Neural progenitor cell (in vitro differentiated cells): ENCODE data around the gene FABP7. TPM values are rescaled to one million over a fixed set of nuclear protein-coding genes. Genes with fewer than 3 reads are reported as not detected.
A peak's percentile ranks its signal among the peaks of the same experiment; 100 is the strongest.

Source experiments
- DNase-seq: peaks from one replicate; pipeline ENCODE4 v3.0.0-alpha.2; 2016; ENCODE audit warnings: low spot score
- H2AFZ ChIP-seq: fragments of 200-600 bp; sonication (generic); replicated peaks from 2 replicates; pipeline ENCODE4 v1.6.1; 2016; ENCODE audit warnings: antibody characterized with exemption
- H3F3A ChIP-seq: fragments of 200-600 bp; sonication (generic); 2 replicates; pipeline ENCODE4 v1.6.1; 2016; ENCODE audit warnings: antibody characterized with exemption, low read depth
- H3K27ac ChIP-seq: fragments of 200-600 bp; sonication (generic); 2 replicates; pipeline ENCODE4 v1.5.1; 2016; ENCODE audit warnings: mild to moderate bottlenecking
- H3K27me3 ChIP-seq: fragments of 200-600 bp; sonication (generic); 2 replicates; pipeline ENCODE4 v1.6.1; 2016; ENCODE audit warnings: mild to moderate bottlenecking, moderate library complexity
- H3K36me3 ChIP-seq: fragments of 200-600 bp; sonication (generic); 2 replicates; pipeline ENCODE4 v1.5.1; 2016
- H3K4me1 ChIP-seq: fragments of 200-600 bp; sonication (generic); 2 replicates; pipeline ENCODE4 v1.6.1; 2016; ENCODE audit warnings: mixed run types
- H3K4me2 ChIP-seq: fragments of 200-600 bp; sonication (generic); 2 replicates; pipeline ENCODE4 v1.6.1; 2016
- H3K4me3 ChIP-seq: fragments of 200-600 bp; sonication (generic); 2 replicates; pipeline ENCODE4 v1.5.1; 2016
- H3K79me2 ChIP-seq: fragments of 200-600 bp; sonication (generic); 2 replicates; pipeline ENCODE4 v1.6.1; 2016; ENCODE audit warnings: low read depth
- H3K9ac ChIP-seq: fragments of 200-600 bp; sonication (generic); 2 replicates; pipeline ENCODE4 v1.6.1; 2016
- H3K9me3 ChIP-seq: fragments of 200-600 bp; sonication (generic); 2 replicates; pipeline ENCODE4 v1.5.1; 2016; ENCODE audit warnings: low read depth
- H4K20me1 ChIP-seq: fragments of 200-600 bp; sonication (generic); 2 replicates; pipeline ENCODE4 v1.6.1; 2016; ENCODE audit warnings: low read depth
- H3K27ac Mint-ChIP-seq: 3 replicates; pipeline ENCODE4 v1.8.0; 2021; ENCODE audit warnings: mixed read lengths
- H3K27me3 Mint-ChIP-seq: 2 replicates; pipeline ENCODE4 v1.8.0; 2022; ENCODE audit warnings: low read depth, mild to moderate bottlenecking, inconsistent platforms, moderate library complexity, mixed read lengths; ENCODE audit not compliant: insufficient read depth
- H3K36me3 Mint-ChIP-seq: 3 replicates; pipeline ENCODE4 v1.8.0; 2021; ENCODE audit warnings: mixed read lengths
- H3K4me1 Mint-ChIP-seq: 3 replicates; pipeline ENCODE4 v1.8.0; 2021; ENCODE audit warnings: mixed read lengths
- H3K4me3 Mint-ChIP-seq: 3 replicates; pipeline ENCODE4 v1.8.0; 2021; ENCODE audit warnings: mild to moderate bottlenecking, moderate library complexity, mixed read lengths
- H3K9me3 Mint-ChIP-seq: 3 replicates; pipeline ENCODE4 v1.8.0; 2020; ENCODE audit warnings: mixed read lengths
- EZH2 ChIP-seq: fragments of 200-600 bp; sonication (generic); IDR thresholded peaks from 2 replicates; pipeline ENCODE4 v1.6.1; 2017; ENCODE audit warnings: antibody characterized with exemption, mild to moderate bottlenecking, moderate library complexity
- EZH2phosphoT487 ChIP-seq: fragments of 200-600 bp; sonication (generic); IDR thresholded peaks from 2 replicates; pipeline ENCODE4 v1.6.1; 2017; ENCODE audit warnings: antibody characterized with exemption
- total RNA-seq: library from RNA; depleted of rRNA; stranded (reverse); fragments of >200 nt; gene quantifications from 2 replicates; pipeline ENCODE4 v1.2.3, GENCODE V29; 2015; ENCODE audit warnings: low replicate concordance
- TF ChIP-seq, protein P1 (sequence below): fragments of 200-600 bp; sonication (generic); IDR thresholded peaks from 2 replicates; pipeline ENCODE4 v1.5.1; 2017; ENCODE audit warnings: antibody characterized with exemption, mild to moderate bottlenecking

Gene FABP7
- total RNA-seq, 1 donor from 2014 or later, result 58.2 TPM

DNA sequence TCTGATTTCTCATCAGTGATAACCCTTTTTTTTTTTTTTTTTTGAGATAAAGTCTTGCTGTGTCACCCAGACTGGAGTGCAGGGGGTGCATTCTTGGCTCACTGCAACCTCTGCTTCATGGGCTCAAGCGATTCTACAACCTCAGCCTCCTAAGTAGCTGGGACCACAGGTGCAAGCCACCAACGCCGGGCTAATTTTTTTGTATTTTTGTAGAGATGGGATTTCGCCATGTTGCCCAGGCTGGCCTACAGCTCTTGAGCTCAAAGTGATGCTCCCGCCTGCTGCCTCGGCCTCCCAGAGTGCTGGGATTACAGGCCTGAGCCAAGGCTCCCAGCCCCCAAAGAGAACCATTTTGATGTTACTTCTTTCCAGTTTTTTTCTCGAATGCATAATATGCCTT is 2.2 kb downstream of the FABP7 start:
- Histone ChIP-seq H3K4me2 (peak overlapping the region; percentile 23), H3K27ac (no peak overlapping the region), H3K79me2 (no peaks in the 10 kb centered on the region), H3K4me3 (no peak overlapping the region), H3K27me3 (peaks cover 10% of the 10 kb centered on the region), H3K9me3 (no peaks in the 10 kb centered on the region), H3K4me1 (peaks cover 37% of the 10 kb centered on the region), H4K20me1 (no peaks in the 10 kb centered on the region), H2AFZ (no peak overlapping the region), H3F3A (peaks cover 34% of the 10 kb centered on the region), H3K9ac (no peak overlapping the region), H3K36me3 (no peaks in the 10 kb centered on the region)
- TF ChIP-seq, protein P1, sequence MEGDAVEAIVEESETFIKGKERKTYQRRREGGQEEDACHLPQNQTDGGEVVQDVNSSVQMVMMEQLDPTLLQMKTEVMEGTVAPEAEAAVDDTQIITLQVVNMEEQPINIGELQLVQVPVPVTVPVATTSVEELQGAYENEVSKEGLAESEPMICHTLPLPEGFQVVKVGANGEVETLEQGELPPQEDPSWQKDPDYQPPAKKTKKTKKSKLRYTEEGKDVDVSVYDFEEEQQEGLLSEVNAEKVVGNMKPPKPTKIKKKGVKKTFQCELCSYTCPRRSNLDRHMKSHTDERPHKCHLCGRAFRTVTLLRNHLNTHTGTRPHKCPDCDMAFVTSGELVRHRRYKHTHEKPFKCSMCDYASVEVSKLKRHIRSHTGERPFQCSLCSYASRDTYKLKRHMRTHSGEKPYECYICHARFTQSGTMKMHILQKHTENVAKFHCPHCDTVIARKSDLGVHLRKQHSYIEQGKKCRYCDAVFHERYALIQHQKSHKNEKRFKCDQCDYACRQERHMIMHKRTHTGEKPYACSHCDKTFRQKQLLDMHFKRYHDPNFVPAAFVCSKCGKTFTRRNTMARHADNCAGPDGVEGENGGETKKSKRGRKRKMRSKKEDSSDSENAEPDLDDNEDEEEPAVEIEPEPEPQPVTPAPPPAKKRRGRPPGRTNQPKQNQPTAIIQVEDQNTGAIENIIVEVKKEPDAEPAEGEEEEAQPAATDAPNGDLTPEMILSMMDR, result no peak
- TF ChIP-seq EZH2, result no peak
- TF ChIP-seq EZH2phosphoT487, result no peak
- Mint-ChIP-seq H3K36me3 (no peaks in the 10 kb centered on the region), H3K4me1 (peaks cover 49% of the 10 kb centered on the region), H3K4me3 (no peak overlapping the region), H3K27ac (no peak overlapping the region), H3K9me3 (no peaks in the 10 kb centered on the region), H3K27me3 (peaks cover 7% of the 10 kb centered on the region)
- no peak for DNase-seq

DNA sequence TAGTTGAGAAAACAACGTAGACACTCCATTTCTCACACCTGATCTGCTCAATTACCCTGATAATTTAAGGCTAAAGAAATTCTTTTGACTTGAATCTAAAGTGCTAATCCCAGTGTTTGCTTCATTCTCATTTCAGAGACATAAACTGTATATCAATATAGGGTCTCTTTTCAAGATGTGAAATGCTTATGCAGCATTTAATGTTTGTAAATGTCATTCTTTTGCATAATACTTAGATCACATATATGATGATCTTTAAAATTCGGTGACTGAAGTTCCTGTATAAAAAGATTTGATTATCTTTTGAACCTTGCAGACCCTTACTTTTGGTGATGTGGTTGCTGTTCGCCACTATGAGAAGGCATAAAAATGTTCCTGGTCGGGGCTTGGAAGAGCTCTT is 3.9 kb downstream of the FABP7 start:
- Mint-ChIP-seq H3K27me3 (peaks cover 4% of the 10 kb centered on the region), H3K36me3 (no peaks in the 10 kb centered on the region), H3K4me3 (no peak overlapping the region), H3K9me3 (no peaks in the 10 kb centered on the region), H3K4me1 (peaks cover 52% of the 10 kb centered on the region), H3K27ac (no peak overlapping the region)
- Histone ChIP-seq H3K27me3 (peaks cover 27% of the 10 kb centered on the region), H3F3A (peaks cover 32% of the 10 kb centered on the region), H4K20me1 (no peaks in the 10 kb centered on the region), H3K4me1 (peaks cover 37% of the 10 kb centered on the region), H3K36me3 (no peaks in the 10 kb centered on the region), H3K79me2 (no peaks in the 10 kb centered on the region), H3K27ac (no peak overlapping the region), H2AFZ (no peak overlapping the region), H3K4me3 (no peak overlapping the region), H3K4me2 (no peak overlapping the region), H3K9me3 (no peaks in the 10 kb centered on the region), H3K9ac (no peak overlapping the region)
- TF ChIP-seq EZH2phosphoT487 (no peak), EZH2 (no peak)
- TF ChIP-seq, protein P1, result no peak
- no peak for DNase-seq

DNA sequence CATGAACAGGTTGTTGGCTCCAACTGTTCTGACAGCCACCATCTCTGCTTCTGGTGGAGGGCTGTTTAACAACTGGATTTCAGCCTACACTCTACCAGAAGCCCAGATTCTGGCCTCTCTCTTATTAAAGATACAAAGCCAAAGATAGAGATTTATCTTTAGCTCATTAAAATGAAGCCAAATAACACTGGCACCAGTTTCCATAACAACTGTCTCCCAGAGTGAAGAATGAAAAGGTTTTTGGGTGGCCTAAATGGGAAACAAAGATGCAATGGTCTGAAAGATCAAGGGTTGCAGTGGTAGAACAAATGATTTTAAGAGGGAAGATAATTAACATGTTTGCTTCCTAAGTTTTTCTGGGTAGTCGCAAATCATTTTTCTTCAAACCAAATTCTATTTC is 6.4 kb downstream of the FABP7 start:
- no peak overlapping the region for H3K4me2 ChIP-seq
- Mint-ChIP-seq H3K4me3 (no peak overlapping the region), H3K9me3 (no peaks in the 10 kb centered on the region), H3K27me3 (peaks cover 4% of the 10 kb centered on the region), H3K27ac (no peak overlapping the region), H3K4me1 (peaks cover 44% of the 10 kb centered on the region), H3K36me3 (no peaks in the 10 kb centered on the region)
- no peak for DNase-seq
- no peak overlapping the region for H3K9ac ChIP-seq
- no peaks in the 10 kb centered on the region for H3K36me3 ChIP-seq
- peaks cover 32% of the 10 kb centered on the region for H3F3A ChIP-seq
- H3K4me3 ChIP-seq, result no peak overlapping the region
- H3K27me3 ChIP-seq, result peaks cover 44% of the 10 kb centered on the region
- no peaks in the 10 kb centered on the region for H4K20me1 ChIP-seq
- TF ChIP-seq, protein P1, result no peak
- TF ChIP-seq EZH2phosphoT487 (no peak), EZH2 (no peak)
- H3K9me3 ChIP-seq, result no peaks in the 10 kb centered on the region
- no peaks in the 10 kb centered on the region for H3K79me2 ChIP-seq
- H3K27ac ChIP-seq, result no peak overlapping the region
- H2AFZ ChIP-seq, result no peak overlapping the region
- peaks cover 26% of the 10 kb centered on the region for H3K4me1 ChIP-seq
